Measurements from ENCODE around the gene PMVK. TPM values are rescaled to one million over a fixed set of nuclear protein-coding genes. Genes with fewer than 3 reads are reported as not detected.

The PMVK gene
- total RNA-seq, 1 donor from 2014 or later = 65.7 TPM

GRCh38 chr1:154969860-154970452 lies 33.4 kb upstream of the PMVK start:
- ATAC-seq (ENCODE audit: poor library complexity) = no peak
- no peak for DNase-seq
- intact Hi-C loops (cut with DNase I) = loop anchor here (5.0 kb wide), 1 partner anchor 47 kb away; no protein-coding TSS in a partner anchor

GRCh38 chr1:154969246-154969645 lies 32.7 kb upstream of the PMVK start:
- no peak for DNase-seq
- no peak for ATAC-seq (ENCODE audit: poor library complexity)
- intact Hi-C loops (cut with DNase I) = no loop called here

GRCh38 chr1:154968731-154969130 lies 32.2 kb upstream of the PMVK start:
- no peak for DNase-seq
- no peak for ATAC-seq (ENCODE audit: poor library complexity)
- intact Hi-C loops (cut with DNase I) = no loop called here

- intact Hi-C loops (cut with DNase I) = no loop called here
- no peak for DNase-seq
These were observed 30.9 kb upstream of the PMVK start for GRCh38 chr1:154967331-154967950.

GRCh38 chr1:154966111-154966510 lies 29.6 kb upstream of the PMVK start:
- intact Hi-C loops (cut with DNase I) = no loop called here
- DNase-seq (no peak), ATAC-seq (ENCODE audit: poor library complexity) (no peak)

More at GRCh38 chr1:154967331-154967950, 30.9 kb upstream of the PMVK start:
- no peak for ATAC-seq (ENCODE audit: poor library complexity)

GRCh38 chr1:154964359-154964758 lies 27.8 kb upstream of the PMVK start:
- DNase-seq (no peak), ATAC-seq (ENCODE audit: poor library complexity) (no peak)
- intact Hi-C loops (cut with DNase I) = loop anchor here (5.0 kb wide), 1 partner anchor 98 kb away; the partner anchor contains the start of gene EFNA4

GRCh38 chr1:154963643-154964042 lies 27.1 kb upstream of the PMVK start:
- intact Hi-C loops (cut with DNase I) = loop anchor here (5.0 kb wide), 1 partner anchor 99 kb away; the partner anchor contains the start of gene EFNA4
- no peak for DNase-seq
- no peak for ATAC-seq (ENCODE audit: poor library complexity)

GRCh38 chr1:154962795-154963330 lies 26.3 kb upstream of the PMVK start:
- DNase-seq (no peak), ATAC-seq (ENCODE audit: poor library complexity) (no peak)
- intact Hi-C loops (cut with DNase I) = loop anchor here (5.0 kb wide), 1 partner anchor 99 kb away; the partner anchor contains the start of gene EFNA4

- no peak for DNase-seq
- intact Hi-C loops (cut with DNase I) = loop anchor here (5.0 kb wide), 1 partner anchor 100 kb away; the partner anchor contains the start of gene EFNA4
- ATAC-seq (ENCODE audit: poor library complexity) = peak; percentile 18
These were observed 25.7 kb upstream of the PMVK start for GRCh38 chr1:154962156-154962749.

- intact Hi-C loops (cut with DNase I) = loop anchor here (5.0 kb wide), 1 partner anchor 101 kb away; the partner anchor contains the start of gene EFNA4
- DNase-seq = peak; percentile 88
- ATAC-seq (ENCODE audit: poor library complexity) = peak; percentile 90
These were observed 25.0 kb upstream of the PMVK start, which contains the start of gene PYGO2 for GRCh38 chr1:154961207-154962155. Gene PYGO2 (minus strand): TSS chr1:154961782. CDS start chr1:154961576, 206 bp downstream.

- DNase-seq (no peak), ATAC-seq (ENCODE audit: poor library complexity) (no peak)
- intact Hi-C loops (cut with DNase I) = loop anchor here (5.0 kb wide), 1 partner anchor 102 kb away; the partner anchor contains the start of gene EFNA4
These were observed 24.1 kb upstream of the PMVK start for GRCh38 chr1:154960446-154961136.

- ATAC-seq (ENCODE audit: poor library complexity) = no peak
- intact Hi-C loops (cut with DNase I) = no loop called here
- DNase-seq = no peak
These were observed 22.9 kb upstream of the PMVK start for GRCh38 chr1:154959426-154959780.

- ATAC-seq (ENCODE audit: poor library complexity) (no peak), DNase-seq (no peak)
- intact Hi-C loops (cut with DNase I) = no loop called here
These were observed 22.3 kb upstream of the PMVK start for GRCh38 chr1:154958681-154959425.

GRCh38 chr1:154958036-154958435 lies 21.5 kb upstream of the PMVK start:
- DNase-seq (no peak), ATAC-seq (ENCODE audit: poor library complexity) (no peak)
- intact Hi-C loops (cut with DNase I) = no loop called here

GRCh38 chr1:154957091-154957657 lies 20.7 kb upstream of the PMVK start:
- intact Hi-C loops (cut with DNase I) = no loop called here
- ATAC-seq (ENCODE audit: poor library complexity) = no peak
- DNase-seq = no peak

GRCh38 chr1:154956544-154956941 lies 20.0 kb upstream of the PMVK start:
- DNase-seq (peak; percentile 74), ATAC-seq (ENCODE audit: poor library complexity) (peak; percentile 19)
- intact Hi-C loops (cut with DNase I) = no loop called here

Data from Right ventricle myocardium superior (tissue), 1 donor.